IPS-NIHi7 (cell line): ENCODE results near the gene DFFA.
A peak's percentile ranks its signal among the peaks of the same experiment; 100 is the strongest.

ENCODE experiments used
- DNase-seq: peaks from one replicate; pipeline ENCODE4 v3.0.0; 2012; ENCODE audit warnings: mixed read lengths; ENCODE audit errors: extremely low spot score

DFFA gene, protein sequence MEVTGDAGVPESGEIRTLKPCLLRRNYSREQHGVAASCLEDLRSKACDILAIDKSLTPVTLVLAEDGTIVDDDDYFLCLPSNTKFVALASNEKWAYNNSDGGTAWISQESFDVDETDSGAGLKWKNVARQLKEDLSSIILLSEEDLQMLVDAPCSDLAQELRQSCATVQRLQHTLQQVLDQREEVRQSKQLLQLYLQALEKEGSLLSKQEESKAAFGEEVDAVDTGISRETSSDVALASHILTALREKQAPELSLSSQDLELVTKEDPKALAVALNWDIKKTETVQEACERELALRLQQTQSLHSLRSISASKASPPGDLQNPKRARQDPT

DNA sequence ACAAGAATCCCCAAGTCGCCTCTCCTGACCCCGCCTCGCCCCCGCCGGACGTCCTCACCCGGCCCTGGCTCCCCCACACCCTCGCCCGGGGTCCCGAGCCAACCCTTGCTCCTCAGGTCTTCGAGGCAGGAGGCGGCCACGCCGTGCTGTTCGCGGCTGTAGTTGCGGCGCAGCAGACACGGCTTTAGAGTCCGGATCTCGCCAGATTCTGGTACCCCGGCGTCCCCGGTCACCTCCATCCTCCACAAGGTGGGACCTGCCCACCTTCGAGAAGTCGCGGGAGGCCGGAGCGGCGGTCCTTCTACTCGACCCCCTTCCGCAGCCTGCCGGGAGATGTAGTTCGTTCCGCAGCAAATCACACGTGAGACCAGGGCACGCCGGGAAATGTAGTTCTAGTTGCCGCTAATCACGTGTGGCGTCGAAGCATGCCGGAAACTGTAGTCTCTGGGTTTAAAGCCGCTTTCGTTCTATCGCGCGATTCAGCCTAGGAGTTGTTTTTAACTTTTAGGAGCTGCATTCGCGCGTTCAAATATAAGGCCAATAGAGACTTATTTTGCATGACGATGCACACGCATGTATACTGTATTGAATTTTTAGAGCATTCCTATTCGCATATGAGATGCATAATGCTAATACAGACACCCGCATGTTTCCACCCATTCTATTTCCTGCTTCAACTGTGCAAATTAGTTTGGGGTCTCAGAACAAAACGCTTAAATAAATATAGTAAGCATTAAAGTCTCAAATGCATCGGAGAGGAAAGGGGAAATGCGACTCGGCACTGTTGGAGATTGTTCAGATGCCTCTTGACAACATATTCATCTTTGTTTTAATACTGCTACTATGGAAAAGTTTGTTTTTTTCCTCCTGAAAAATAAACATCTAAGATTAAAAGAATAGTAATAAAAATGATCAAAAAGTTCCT, at the start of gene DFFA:
TSS of gene DFFA (minus strand) at position 310 of the 925 bp plus-strand sequence. CDS start at position 239, 71 bp downstream.
- peak; percentile 96 for DNase-seq

DNA sequence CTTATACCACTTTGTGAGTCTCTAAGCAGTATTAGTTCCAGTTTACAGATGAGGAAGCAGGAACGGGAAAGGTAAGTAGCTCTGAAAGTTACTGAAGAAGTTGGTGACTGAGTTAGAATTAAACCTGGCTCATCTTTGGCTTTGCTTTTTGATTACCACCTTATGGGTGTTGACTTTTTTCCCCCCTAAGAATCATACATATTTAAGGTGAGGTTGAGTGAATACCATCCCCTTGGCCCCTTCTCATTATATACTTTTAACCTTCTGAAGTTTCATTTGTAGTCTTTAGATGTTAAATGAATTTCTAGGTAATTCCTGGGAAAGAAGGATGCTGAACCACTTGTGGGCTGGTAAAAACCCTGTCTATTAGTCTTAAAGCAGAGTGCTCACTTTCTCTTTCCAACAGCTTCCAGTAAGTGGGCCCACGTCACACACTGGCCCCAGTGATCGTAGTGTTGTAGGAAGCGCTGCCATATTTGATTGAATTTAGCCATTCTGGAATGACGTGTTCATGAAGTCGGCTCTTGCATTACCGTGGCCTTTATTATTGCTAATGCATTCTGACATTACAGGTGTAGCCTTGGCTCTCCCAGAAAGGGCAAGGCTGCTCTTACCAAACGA, 49.3 kb upstream of the DFFA start:
- DNase-seq = no peak

DNA sequence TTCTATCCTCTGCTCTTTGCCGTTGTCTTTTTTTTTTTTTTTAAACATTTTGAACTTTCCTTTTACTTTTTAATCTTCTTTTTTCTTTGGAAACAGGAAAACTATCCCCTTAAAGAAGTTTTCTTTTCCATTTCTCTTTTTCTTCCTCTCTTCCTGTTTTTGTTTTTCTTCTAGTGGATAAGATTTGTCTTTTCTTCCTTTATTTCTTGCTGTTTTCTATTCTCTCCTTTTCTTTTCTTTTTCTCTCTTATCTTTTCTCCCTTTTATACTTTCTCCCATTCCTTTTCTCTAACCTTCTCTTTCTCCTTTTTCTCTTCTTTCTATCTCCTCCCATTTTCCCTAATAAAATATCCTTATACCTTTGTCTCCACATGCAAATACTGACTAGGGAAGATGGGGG, 48.6 kb upstream of the DFFA start:
- no peak for DNase-seq

DNA sequence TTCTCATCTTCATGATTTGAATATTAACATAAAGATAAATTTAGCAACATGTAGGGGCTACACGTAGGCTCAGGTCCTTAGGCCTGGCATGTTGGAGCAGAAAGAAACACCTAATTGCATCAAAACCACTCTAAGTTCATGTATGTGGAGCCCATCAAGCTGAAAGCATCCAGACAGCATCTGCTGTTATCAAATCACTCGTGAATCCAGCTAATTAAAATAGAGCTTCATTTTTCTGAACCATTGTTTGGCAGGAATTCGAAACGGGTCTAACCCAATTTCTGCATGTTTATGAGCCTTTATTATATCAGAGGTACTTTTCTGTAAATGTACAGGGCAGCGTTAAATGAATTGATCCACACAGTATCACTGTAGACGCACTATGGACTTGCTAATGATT, 48.2 kb upstream of the DFFA start:
- no peak for DNase-seq

DNA sequence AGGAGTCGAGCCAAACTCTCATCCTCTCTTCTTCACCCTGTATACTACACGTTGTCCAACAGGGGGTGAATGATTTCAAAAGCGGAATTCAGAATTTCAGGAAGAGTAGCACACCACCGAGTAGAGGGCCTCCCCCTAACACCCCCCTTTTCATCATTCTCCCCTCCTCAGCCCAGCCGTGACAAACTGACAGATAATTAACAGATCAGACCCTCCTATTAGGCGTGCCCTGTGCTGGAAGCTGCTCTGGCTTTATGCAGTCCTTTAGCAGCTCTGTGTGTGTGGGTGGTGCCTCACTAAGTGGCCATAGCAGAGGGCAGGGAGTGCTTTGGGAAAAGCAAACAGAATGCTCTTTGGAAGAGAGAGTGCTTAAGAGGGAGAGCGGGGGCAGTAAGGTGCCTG, 46.7 kb upstream of the DFFA start:
- DNase-seq = peak; percentile 51

DNA sequence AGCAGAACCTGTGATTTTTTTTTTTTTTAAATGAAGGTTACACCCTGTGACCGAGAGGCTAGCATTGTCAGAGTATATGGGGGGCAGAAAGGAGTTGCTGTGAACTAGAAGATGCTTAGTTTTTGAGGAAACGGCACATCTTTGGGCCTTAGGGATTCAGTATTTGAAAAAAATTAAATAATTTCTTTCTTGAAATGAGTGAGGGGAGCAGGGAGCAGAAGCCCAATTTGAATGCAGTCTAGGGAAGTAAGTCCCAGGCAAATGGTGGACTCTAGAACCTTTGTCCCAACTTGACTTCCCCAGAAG, 45.3 kb upstream of the DFFA start:
- DNase-seq = no peak

DNA sequence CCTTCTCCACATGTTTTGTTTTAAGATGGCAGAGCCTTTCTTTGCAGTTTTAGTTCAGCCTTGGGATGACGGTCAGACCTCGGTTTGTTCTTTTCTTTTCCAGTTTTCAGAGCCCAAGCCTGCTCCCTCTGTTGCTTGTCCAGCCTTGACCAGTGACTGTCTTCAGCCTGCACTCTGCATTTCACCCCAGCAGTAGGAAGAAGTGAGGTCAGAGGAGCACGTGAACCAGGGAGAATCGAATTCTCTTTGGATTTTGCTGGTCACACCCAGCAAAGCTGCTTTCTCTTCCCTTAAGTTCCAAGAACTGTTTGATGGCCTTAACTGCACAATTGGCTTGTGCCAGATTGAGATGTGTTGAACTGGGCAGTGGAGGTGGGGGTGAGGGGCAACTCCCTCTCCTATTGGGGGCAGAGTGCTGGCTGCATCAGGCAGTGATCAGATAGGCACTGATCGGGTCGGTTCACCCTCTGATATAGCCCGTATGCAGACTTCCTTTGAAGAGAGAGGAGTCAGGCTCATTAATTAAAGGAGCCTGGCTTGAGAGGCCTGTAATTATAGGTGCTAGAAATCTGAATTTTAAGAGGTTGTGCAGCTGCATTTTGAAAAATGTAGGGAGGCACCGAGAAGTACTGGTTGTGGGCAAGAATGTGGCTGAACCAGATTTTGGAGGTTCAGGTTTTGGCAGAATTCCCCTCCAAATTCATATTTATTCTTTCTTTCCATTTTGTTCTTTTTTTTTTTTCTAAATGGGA, 44.8 kb upstream of the DFFA start:
- no peak for DNase-seq

DNA sequence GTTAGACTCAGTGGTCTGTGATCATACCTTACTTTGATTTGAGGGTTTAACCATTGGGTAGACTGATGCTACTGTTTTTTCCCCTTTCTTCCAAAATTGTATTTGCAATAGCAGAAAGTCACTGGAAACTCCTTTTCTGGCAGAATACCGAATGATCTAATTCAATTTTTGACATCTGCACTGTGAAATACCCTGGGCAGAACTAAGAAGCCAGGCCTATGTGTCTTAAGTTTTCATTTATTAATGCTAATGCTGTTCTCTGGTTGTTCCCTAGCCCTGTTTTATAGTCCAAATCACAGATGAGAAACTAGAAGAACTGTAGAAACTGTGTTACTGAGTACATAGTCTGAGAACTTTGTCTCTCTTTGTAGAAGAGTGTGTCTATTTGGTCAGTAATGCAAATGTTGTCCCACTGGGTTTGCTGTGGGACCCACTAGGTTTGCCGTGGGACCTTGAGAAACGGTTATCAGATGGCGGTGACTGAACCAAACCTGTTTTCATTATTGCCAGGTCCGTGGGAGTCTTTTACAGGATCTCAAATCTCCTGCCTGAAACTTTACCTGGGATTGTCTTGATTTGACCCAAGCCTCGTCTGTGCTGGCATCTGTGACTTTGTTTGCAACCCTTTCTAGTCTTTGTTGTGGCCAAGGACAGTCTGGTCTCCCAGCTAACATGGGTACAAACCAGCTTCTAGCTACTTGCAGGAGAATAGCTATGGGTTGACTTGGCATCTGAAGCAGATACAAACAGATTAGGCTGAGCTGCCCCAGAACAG, 43.8 kb upstream of the DFFA start:
- DNase-seq = no peak

DNA sequence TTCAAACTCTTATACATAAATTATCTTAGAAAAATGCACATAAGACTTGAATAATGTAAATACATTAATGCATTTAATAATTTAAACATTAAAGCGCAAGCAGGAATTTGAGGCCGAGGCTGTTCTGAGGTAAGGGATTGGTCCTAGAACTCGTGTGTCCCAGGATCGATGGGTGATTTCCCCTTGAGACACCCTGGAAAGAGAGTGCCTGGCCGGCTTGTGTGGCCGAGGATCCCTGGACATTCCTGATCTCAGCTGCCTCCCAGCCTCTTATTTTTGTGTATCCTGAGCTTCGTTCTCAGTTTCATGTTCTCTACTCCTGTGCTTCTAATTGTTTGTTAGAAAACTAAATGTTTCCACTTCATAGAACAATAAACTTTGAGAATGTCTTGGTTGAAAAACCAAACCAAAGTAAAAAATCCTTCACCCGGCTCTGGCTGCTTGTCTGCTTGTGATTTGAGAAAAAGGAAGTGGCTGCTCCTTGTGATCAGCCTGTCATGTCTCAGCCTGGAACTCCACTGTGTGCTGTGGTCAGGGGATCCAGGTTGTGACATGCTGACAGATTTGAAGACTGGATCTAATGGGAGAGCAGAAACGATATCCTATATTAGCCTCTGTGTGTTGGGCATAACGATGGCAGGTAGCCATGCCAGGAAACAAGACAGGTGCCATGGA, 43.1 kb upstream of the DFFA start:
- DNase-seq = no peak

DNA sequence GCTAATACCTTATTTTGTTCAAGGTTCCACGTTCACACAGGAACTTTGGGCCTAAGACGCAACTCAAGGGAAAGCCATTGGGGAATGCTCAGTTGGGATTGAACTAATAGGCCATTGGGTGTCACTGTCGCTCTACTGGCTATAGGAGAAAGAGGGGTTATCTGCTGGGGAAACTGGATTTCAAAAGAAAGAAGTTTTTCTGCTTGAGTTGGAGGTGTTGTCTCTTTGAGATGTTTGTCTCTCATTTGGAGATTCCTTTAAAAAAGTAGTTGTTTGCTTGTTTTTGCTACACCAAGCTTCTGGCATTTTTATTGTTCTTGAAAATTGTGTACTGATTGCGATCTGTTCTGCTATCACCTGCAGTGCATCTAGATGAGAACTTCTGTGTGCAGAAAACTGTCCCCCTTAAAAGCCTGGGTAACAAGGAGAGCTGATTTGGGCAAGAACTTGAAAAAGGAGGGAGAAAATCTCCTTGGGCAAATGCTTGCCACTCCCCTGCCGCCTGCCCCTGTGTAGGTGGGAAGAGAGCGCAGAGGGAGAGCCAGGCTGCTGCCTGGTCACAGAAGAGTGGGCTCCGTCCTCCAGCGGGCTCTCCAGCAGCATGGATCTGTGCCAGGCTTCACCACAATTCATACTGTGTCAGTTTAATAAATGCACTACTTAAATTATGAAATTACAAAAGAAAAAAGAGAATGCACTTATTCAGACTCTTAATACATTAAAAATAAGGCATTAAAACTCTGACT, 42.3 kb upstream of the DFFA start:
- DNase-seq = peak; percentile 58

DNA sequence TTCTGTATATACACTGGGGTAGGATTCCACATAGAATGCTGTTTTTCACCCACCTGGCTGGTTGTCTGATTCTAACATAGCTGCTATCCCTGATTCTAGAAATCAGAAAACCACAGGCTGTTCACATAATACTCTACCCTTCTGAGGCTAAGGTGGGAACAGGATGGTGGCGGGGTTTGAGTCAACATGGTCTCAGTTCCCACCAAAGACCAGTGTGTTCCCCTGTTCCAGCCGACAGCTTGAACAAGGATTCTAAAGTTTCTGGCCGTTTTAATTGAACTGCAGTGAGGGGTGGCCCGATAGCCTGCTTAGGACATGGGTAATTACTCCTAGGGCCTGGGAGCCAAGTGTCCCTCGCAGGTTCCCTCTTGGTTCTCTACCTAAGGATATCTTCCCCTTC, 40.9 kb upstream of the DFFA start:
- DNase-seq = no peak

DNA sequence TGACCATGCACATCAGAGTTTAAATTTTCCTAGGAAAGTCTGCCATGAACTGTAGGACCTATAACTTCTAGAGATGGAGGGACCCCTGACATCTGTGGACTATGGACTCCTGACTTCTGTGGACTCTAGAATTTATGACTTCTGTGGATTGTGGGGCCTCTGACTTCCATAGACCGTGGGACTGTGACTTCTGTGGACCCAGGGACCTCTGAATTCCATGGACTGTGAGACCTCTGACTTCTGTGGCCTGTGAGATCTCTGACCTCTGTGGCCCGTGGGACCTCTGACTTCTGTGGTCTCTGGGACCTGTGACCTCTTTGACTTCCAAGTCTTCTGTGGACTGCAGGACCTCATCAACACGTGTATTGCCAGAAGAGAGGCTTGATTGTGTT, 39.2 kb upstream of the DFFA start:
- DNase-seq = no peak

DNA sequence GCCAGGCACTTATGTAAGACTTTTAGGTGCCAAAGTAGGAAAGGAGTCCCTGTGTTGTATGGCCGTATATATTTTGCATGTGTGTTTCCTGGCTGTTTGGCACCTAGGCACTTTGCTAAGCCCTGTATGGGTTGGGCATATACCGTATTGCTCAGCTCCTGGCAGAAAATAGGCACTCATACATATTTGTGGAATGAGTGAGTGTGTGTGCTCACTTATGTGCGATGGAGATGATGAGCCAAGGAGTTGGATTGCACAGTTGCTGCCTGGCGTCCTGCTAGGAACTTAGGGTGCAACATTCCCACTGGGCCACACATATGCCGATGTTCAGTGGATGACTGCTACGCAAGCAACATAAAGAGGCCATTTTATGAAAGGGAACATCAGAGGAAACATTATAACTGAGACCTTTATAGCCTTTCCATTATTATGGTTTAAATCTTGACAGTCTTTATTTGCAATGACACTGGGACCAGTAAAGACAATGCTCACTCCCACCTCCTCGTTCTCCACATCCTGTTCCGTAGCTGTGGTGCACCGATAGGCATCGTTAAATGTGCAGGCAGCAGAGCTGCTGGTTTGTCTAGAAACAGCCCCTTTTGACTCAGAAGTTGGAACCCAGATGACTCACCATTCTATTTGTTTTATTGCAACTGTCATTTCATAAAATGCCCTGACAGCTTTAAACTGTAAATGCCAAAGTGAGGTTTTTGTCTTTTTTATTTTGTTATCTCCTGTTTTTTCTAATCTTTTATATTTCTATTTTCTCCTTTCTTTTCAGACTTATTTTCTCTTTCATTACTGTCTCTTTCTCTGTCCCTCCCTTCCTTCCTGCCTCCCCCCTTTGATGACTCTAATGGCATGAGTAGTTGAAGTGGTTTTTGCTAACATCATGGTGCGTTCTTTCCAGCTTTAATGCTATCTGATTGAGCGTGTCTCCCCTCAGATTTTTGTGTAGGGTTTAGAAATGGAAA, 38.5 kb upstream of the DFFA start:
- DNase-seq = no peak

DNA sequence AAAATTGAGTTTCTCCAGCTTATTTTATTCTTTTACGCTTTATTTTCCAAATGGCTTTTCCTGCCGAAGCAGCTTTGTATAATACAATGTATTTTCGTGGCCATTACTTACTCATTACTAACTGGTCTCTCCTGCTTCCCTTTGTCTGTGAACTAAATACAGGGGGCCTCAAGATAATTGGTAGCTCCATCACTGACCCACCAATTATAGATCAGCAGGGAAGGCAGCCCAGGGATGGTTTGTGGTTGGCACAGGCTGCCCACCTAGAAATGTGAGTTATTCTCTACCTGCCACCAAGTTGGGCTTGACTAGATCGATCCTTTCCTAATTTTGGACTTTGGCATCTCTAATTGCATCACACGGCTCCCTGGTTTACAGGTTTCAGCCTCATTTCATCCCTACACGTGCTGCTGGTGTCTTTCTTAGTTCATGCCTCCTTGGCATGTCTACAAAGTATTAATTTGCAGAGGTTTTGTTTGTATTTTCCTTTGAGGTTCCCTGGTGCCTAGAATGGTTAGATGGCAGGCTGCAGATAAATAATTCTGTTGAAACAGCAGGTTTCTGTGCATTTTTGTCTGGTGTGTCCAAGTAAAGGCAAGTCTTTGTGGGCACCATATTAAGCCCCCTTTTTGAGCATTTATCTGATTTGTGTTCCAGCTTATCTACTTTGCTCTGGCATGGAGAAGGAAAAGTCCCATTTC, 37.6 kb upstream of the DFFA start:
- no peak for DNase-seq

DNA sequence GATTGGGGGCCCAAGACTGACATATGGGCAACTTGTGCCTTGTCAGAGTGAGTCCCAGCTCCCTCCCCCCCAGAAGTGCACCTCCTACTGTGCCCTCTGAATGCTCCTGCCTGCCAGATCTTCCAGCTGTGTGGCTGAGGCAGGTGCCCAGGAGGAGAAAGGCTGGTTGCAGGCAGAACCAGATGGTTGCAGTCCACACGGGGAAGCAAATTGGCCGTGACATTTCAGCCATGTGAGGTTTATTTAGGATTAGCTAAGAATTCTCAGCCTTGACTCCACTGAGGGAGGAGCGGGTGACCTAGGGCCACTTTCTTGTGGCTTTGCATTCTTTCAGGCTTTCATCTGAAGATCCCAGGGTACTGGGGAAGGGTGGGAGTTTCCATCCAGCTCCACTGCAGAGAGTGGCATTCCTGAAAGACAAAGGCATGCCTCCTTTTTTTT, 36.2 kb upstream of the DFFA start:
- DNase-seq = peak; percentile 57

DNA sequence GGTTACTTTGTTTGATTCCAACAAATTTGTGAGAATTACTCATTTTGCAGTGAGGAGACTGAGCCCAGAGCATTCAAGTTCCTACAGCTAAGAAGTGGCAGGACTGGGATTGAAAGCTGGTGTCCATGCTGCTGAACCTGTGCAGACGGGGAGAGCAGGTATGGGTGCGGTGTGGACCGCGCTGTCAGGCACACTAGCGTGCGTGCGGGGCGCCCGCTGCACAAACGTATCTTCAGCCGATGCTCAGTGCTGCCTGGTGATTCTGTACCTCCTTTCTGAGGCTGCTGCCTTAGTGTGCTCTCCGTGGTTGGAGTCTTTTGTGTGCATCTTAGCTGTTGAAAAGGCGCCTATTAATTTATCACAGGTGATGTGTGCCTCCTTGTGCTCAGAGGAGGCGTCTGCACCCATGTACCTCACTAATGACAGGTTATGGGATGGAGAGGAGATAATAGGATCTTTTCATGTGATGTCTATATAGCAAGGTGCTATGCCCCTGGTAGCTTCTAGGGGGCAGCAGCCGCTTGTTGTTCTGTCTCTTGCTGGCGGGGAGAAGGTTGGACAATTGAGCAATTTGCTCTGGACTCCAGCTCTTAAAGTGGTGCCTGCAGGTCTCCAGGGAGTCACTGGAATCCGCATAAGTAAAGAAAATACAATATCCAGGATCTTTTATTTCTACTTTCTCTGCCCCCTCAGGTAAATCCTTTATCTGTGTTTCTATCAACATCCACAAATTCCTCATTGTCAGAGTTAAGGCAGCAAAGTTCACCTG, 35.0 kb upstream of the DFFA start:
- DNase-seq = peak; percentile 76

DNA sequence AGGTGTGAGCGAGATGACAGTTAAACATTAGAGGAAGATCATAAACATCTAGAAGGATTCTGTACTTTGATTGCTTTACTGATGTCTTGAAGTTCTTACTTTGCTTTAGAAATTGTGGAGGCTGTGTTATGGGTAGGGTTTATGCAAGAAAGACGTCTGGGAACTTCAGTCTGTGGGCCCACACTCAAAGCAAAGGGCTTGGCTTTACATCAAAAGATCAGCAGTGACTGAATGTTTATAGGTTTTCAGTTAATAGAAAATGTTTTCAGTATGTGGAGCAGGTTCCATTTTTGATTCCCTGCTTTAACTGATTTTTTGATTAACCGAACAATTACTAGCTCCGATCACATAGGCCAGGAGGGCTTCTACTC, 34.3 kb upstream of the DFFA start:
- DNase-seq = no peak
